GM18526 (cell line): Measurements from ENCODE around the gene FZD10.

ENCODE experiments used
- POLR2A ChIP-seq: IDR thresholded peaks from 3 replicates; pipeline ENCODE4 v1.6.1; 2011; ENCODE audit not compliant: insufficient read length; ENCODE audit errors: extremely low read depth

Gene FZD10

GRCh38 chr12:130162267-130162666, at the start of gene FZD10:
Gene FZD10, plus strand, starts transcription at chr12:130162464. Its CDS starts 479 bp downstream, at chr12:130162943.
- TF ChIP-seq POLR2A = no peak

DNA sequence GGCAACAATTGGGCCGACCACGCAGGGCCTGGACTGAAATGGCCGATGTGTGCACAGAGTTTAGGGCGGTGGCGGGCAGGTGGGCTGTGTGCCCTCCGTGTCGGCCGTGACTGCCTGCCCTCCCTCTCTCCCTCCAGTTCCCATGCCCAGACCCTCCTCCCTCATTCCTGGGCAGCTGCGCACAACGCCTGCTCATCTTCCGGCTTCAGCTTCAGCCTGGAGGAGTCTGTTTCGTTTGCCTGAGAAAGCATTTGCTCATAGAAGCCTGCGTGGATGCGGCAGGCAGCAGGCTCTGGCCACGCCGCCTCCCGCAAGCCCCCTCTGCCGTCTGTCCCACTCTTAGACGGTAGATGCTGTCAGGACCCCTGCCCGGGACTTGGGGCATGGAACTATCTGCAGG, 47.3 kb upstream of the FZD10 start:
- TF ChIP-seq POLR2A = no peak

DNA sequence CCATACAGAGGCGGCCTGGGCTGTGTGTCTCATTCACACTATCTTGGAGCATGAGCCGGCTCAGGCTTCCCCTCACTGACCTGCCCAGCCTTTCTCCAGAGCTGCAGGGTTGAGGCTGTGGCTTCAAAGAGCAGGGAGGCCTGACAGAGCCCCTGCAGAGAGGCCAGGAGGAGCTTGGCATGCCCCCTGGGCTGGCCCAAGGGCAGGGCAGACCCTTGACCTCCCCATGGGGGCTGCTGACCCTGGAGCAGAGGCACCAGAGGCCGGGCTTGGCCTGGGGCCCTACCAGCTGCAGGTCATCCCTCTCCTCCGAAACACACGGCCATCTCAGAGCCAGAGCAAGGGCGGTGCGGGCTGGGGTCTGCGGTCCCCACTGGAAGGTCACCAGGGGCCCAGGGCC, 46.6 kb upstream of the FZD10 start:
- no peak for TF ChIP-seq POLR2A

GRCh38 chr12:130116791-130117190, 45.5 kb upstream of the FZD10 start:
- TF ChIP-seq POLR2A = no peak

DNA sequence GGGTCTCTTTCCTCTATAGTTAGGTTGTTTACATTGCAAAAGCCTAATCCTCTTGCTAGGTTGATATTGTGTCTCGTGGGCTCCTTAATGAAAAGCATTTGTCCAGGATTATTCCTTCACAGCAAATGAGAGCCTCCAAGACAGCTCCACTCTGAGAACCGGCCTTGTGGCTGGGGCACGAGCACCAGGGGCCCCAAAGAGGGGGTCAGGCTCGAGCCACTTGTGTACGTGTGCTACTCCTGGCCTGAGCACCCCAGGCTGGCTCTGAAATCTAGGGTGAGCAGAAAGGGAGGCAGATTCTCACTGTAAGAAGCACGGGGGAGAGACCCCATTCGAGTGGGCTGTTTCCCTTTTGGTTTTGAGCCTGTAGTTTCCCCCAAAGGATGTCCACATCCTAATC, 45.0 kb upstream of the FZD10 start:
- TF ChIP-seq POLR2A = no peak

- no peak for TF ChIP-seq POLR2A
Measured at GRCh38 chr12:130117701-130118100, 44.6 kb upstream of the FZD10 start.

GRCh38 chr12:130118181-130118580, 44.1 kb upstream of the FZD10 start:
- no peak for TF ChIP-seq POLR2A

DNA sequence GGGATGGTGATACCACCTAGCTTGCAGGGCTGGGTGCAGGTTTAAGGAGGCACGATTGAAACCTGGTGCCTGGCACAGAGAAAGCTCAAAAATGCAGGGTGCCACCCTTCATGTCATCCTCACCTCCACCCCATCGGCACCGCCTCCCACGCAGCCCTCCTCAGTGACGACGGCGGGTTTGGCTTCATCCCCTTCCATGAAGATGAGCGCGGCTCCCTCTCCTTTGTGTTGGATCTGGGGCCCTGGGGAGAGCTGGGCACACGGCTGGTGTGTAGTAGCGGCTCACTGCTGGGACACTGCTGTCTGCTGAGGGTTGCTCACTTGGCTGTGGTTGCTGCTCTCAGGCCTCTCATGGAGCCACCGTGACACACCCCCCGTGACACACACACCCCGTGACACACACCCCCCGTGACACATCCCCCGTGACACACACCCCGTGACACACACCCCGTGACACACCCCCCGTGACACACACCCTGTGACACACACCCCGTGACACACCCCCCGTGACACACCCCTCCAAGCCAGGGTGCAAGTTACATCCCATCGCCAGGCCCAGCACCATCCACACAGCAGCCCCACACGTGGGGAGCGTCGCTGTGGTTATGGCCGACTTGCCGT, 42.9 kb upstream of the FZD10 start:
- no peak for TF ChIP-seq POLR2A

- no peak for TF ChIP-seq POLR2A
Measured at GRCh38 chr12:130120012-130120805, 42.1 kb upstream of the FZD10 start.

DNA sequence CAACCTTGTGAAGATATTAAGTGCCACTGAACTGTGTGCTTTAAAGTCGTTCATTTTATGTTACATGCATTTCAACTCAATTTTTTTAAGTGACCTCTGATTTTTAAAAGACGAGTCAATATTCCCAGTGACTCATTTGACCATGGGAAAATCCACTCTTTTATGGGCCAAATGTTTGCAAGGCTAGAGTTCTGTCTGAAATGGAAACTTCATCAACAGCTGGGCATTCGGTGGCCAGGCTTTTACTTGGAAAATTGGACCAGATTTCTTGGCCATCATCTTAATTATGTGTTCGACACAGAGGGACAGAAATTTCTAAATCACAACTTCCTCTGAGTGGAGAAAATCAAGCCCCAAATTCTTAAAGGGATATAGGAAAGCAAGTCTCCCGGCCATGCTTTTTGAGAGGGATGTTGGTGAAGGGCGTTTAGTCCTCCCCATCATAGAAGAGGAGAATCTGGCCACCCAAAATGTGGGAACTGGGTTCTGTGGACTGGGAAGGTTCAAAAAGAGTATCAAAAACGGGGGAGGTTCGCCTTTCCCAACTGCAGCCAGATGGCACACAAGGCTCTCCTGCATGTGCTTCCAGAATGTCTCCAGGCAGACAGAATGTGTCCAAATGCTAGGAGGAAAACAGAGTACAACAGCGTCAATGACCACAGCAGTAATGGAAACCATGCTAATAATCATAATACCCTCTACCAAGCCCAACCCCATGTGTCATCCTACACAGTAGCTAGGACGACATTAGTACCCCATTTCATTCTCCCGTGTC, 40.9 kb upstream of the FZD10 start:
- no peak for TF ChIP-seq POLR2A

GRCh38 chr12:130122356-130122755, 39.9 kb upstream of the FZD10 start:
- no peak for TF ChIP-seq POLR2A

DNA sequence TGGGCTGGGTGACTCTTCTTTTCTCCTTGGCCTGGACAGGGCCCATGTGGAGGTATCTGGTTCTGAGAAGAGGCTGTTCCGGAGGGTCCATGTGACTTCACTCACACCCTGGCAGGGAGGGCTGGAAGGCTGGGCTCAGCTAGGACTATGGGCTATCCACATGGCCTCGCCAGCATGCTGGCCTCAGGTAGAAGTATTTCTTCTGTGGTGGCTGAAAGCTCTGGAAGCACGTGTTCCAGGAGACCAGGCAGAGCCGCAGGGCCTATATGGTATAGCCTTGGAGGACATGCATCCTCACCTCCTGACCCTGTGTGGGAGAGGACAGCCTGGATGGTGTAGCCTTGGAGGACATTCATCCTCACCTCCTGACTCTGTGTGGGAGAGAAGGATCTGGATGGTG, 38.2 kb upstream of the FZD10 start:
- no peak for TF ChIP-seq POLR2A

DNA sequence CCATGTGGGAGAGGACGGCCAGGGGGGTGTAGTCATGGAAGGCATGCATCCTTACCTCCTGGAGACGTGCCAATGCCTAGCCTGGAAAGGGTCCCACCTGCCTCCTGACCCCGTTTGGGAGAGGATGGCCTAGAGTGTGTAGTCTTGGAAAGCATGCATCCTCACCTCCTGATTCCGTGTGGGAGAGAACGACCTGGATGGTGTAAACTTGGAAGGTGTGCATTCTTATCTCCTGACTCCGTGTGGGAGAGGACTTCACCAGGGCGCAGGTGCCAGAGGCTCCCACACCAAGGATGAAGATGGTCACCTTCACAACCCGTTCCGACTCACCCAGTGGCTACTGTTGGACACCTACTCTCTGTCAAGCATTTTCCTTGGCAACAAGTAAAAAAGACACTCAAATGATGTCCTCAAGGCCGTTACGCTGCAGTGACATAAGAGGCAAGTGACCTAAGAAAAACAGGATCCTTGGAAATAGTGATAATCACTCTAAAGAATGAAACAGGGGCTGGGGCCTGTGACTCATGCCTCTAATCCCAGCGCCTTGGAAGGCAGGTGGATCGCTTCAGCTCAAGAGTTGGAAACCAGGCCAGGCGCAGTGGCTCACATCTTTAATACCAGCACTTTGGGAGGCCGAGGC, 37.5 kb upstream of the FZD10 start:
- TF ChIP-seq POLR2A = no peak

DNA sequence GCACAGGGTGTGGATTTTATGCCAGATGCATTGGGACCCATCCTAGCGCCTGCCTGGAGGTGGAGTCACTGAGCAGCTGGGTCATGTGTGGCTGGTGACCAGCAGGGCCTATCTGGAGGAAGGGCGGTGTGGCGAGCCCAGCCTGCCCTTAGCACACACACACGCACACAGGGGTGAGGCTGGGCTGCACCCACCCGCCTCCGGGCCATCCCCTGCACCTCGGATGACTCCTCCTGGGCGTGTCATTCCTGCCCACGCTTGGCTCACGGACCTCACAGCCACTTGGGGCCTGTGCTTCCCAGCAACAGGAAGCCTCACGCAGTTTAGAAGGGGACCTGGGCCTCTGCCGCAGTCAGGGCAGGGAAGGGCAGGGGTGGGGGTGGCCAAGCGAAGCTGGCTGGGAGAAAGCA, 36.2 kb upstream of the FZD10 start:
- no peak for TF ChIP-seq POLR2A

DNA sequence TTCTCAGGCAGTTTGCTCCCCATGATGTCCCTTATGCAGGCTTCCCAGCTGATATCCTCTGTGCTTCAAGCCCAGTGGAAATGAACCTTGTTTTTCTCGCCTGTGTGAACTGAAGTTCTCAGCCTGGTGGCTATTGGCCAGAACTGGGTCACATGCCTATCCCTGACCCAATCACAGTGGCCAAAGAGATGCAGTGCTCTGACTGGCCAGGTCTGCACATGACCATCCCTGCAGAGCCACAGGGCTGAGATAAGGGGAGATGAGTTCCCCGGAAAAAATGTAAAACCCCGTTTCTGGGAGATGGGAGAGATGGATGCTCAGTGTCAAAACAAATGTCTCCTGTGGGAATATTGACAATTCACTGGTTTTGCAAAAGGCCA, 34.7 kb upstream of the FZD10 start:
- TF ChIP-seq POLR2A = no peak
